WTC11 (cell line): ENCODE results near the gene GTPBP1.

Source experiments
- CTCF ChIP-seq: fragments of 200-600 bp; IDR thresholded peaks from 2 replicates; pipeline ENCODE4 v1.8.0; 2022; ENCODE audit warnings: antibody characterized with exemption
- FOXK1 ChIP-seq: sonication (generic); formaldehyde crosslinking; IDR thresholded peaks from 2 replicates; pipeline ENCODE4 v1.8.0; 2022; ENCODE audit warnings: mild to moderate bottlenecking, moderate library complexity, missing genetic modification reagents
- JUN ChIP-seq: sonication (generic); formaldehyde crosslinking; IDR thresholded peaks from 2 replicates; pipeline ENCODE4 v1.8.0; 2023; ENCODE audit warnings: mild to moderate bottlenecking, missing genetic modification reagents
- USF2 ChIP-seq: sonication (generic); formaldehyde crosslinking; IDR thresholded peaks from 2 replicates; pipeline ENCODE4 v1.8.1; 2023; ENCODE audit warnings: mild to moderate bottlenecking, missing genetic modification reagents, moderate library complexity

GRCh38 chr22:38737302-38738060 is 31.7 kb downstream of the GTPBP1 start:
- TF ChIP-seq USF2 (CRISPR knock-in tag) (no peak), CTCF (no peak), FOXK1 (CRISPR knock-in tag) (no peak), JUN (no peak)
